ENCODE data around the gene GPHN.
"Not testable (repeated sequence)": the region's sequence is repeated elsewhere in the genome, so short reads cannot be mapped to it uniquely, and the experiment has no call there.

Gene GPHN

DNA sequence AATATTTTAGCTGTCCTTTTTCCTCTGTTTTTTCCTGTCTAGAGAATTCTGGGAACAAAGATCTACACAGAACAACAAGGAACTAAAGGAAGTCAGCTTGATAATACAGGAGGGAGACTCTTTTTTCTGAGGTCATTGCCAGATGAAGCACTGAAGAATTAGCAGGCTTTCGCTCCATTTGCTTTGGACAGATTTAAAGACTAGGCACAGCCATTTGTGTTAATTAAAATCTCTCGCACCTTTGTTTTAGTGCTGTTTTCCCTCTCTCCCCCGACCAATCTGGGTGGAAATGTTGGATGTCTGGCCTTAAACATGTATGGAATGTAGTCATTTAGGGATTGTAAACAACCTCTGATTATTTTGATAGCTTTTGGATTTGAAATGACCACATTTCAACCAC, 9.6 kb upstream of the GPHN start:
- Histone ChIP-seq H3K4me3 (ENCODE audit: low read depth in 1 of 2, low read length in 2 of 2) (no peak overlapping the region), H3K4me1 (ENCODE audit: control insufficient read depth in 1 of 2, insufficient read depth in 2 of 2, low read length in 2 of 2) (peaks cover 8 to 10% of the 10 kb centered on the region in 2 donors), H3K27me3 (ENCODE audit: control insufficient read depth in 1 of 2, insufficient read depth in 2 of 2, low read length in 2 of 2) (no peaks in the 10 kb centered on the region), H3K27ac (ENCODE audit: low read depth, low read length) (no peak overlapping the region), H3K9me3 (ENCODE audit: control insufficient read depth in 1 of 2, low read length in 2 of 2) (no peaks in the 10 kb centered on the region), H3K36me3 (ENCODE audit: control insufficient read depth in 1 of 2, insufficient read depth in 2 of 2, low read length in 2 of 2) (no peaks in the 10 kb centered on the region), H3K9ac (ENCODE audit: low read depth in 1 of 2, low read length in 2 of 2) (no peak overlapping the region)

DNA sequence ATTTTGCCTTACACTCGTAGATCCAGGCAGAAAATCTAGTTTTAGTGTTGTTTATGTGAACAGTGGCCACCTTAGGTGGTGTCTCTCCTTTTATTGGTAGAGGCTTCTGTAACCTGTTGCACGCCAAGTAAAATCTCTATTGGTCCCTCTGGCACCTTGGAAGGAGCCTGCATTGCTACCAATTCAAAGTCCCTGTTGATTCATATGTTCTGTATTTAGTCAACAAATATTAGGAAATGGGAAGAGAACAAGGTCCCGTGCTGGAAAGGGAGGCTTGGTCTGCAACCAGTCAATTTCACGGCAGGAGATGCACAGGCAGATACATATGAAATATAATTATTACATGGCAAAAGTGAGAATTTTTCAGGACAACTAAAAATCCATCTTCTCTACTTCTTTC, 6.4 kb upstream of the GPHN start:
- Histone ChIP-seq H3K9me3 (ENCODE audit: control insufficient read depth in 1 of 2, low read length in 2 of 2) (no peaks in the 10 kb centered on the region), H3K27ac (ENCODE audit: low read depth, low read length) (no peak overlapping the region), H3K27me3 (ENCODE audit: control insufficient read depth in 1 of 2, insufficient read depth in 2 of 2, low read length in 2 of 2) (no peaks in the 10 kb centered on the region), H3K4me3 (ENCODE audit: low read depth in 1 of 2, low read length in 2 of 2) (no peak overlapping the region), H3K4me1 (ENCODE audit: control insufficient read depth in 1 of 2, insufficient read depth in 2 of 2, low read length in 2 of 2) (peaks cover 0 to 10% of the 10 kb centered on the region in 2 donors), H3K36me3 (ENCODE audit: control insufficient read depth in 1 of 2, insufficient read depth in 2 of 2, low read length in 2 of 2) (no peaks in the 10 kb centered on the region), H3K9ac (ENCODE audit: low read depth in 1 of 2, low read length in 2 of 2) (no peak overlapping the region)

- H3K4me1 ChIP-seq (ENCODE audit: control insufficient read depth in 1 of 2, insufficient read depth in 2 of 2, low read length in 2 of 2): peaks cover 5 to 10% of the 10 kb centered on the region in 2 donors
- H3K27me3 ChIP-seq (ENCODE audit: control insufficient read depth in 1 of 2, insufficient read depth in 2 of 2, low read length in 2 of 2); H3K9ac ChIP-seq (ENCODE audit: low read depth in 1 of 2, low read length in 2 of 2); H3K36me3 ChIP-seq (ENCODE audit: control insufficient read depth in 1 of 2, insufficient read depth in 2 of 2, low read length in 2 of 2); H3K4me3 ChIP-seq (ENCODE audit: low read depth in 1 of 2, low read length in 2 of 2); H3K27ac ChIP-seq (ENCODE audit: low read depth, low read length); H3K9me3 ChIP-seq (ENCODE audit: control insufficient read depth in 1 of 2, low read length in 2 of 2): not testable (repeated sequence)
Measured at GRCh38 chr14:66502836-66503235, 5.1 kb upstream of the GPHN start.

GRCh38 chr14:66503532-66503931, 4.4 kb upstream of the GPHN start:
- H3K9ac ChIP-seq (ENCODE audit: low read depth in 1 of 2, low read length in 2 of 2): no peak overlapping the region
- H3K4me1 ChIP-seq (ENCODE audit: control insufficient read depth in 1 of 2, insufficient read depth in 2 of 2, low read length in 2 of 2): peaks cover 5 to 6% of the 10 kb centered on the region in 2 donors
- H3K27me3 ChIP-seq (ENCODE audit: control insufficient read depth in 1 of 2, insufficient read depth in 2 of 2, low read length in 2 of 2): no peaks in the 10 kb centered on the region
- H3K4me3 ChIP-seq (ENCODE audit: low read depth in 1 of 2, low read length in 2 of 2): no peak overlapping the region
- H3K36me3 ChIP-seq (ENCODE audit: control insufficient read depth in 1 of 2, insufficient read depth in 2 of 2, low read length in 2 of 2): no peaks in the 10 kb centered on the region
- no peaks in the 10 kb centered on the region for H3K9me3 ChIP-seq (ENCODE audit: control insufficient read depth in 1 of 2, low read length in 2 of 2)
- H3K27ac ChIP-seq (ENCODE audit: low read depth, low read length): no peak overlapping the region

DNA sequence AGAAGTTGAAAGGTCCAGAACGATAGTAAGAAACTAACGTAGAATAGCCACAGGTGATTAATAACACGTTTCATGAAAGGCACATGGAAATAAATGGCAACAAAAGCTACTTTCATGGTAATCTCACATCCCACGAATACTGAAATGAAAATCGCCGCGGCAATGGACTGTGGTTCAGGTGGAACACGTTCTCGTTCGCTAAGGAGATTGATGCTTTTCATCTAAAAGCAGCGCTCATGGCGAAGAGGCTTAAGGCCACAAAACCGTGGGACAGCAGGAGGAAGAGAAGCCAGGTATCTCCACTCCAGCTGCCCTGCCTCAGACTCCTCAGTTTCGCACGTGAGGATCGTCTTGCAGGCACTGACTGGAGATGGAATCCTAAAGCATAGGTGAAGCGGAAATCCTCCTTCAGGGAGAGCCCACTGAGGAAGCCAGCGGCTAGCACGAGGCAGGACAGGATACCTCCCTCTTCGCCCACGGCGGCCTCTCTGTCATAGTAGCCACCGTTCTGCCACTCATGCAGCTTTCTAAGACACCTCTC, 696 bp upstream of the GPHN start:
- H3K9ac ChIP-seq (ENCODE audit: low read depth in 1 of 2, low read length in 2 of 2): peak overlapping the region; percentile 80 to 96
- no peaks in the 10 kb centered on the region for H3K36me3 ChIP-seq (ENCODE audit: control insufficient read depth in 1 of 2, insufficient read depth in 2 of 2, low read length in 2 of 2)
- H3K4me3 ChIP-seq (ENCODE audit: low read depth in 1 of 2, low read length in 2 of 2): peak overlapping the region; percentile 86 to 99
- H3K4me1 ChIP-seq (ENCODE audit: control insufficient read depth in 1 of 2, insufficient read depth in 2 of 2, low read length in 2 of 2): peaks cover 11 to 16% of the 10 kb centered on the region in 2 donors
- no peaks in the 10 kb centered on the region for H3K27me3 ChIP-seq (ENCODE audit: control insufficient read depth in 1 of 2, insufficient read depth in 2 of 2, low read length in 2 of 2)
- peak overlapping the region; percentile 72 for H3K27ac ChIP-seq (ENCODE audit: low read depth, low read length)
- H3K9me3 ChIP-seq (ENCODE audit: control insufficient read depth in 1 of 2, low read length in 2 of 2): no peaks in the 10 kb centered on the region

- H3K27ac ChIP-seq (ENCODE audit: low read depth, low read length): peak overlapping the region; percentile 72
- H3K4me3 ChIP-seq (ENCODE audit: low read depth in 1 of 2, low read length in 2 of 2): peak overlapping the region; percentile 86 to 99
- H3K36me3 ChIP-seq (ENCODE audit: control insufficient read depth in 1 of 2, insufficient read depth in 2 of 2, low read length in 2 of 2): no peaks in the 10 kb centered on the region
- H3K4me1 ChIP-seq (ENCODE audit: control insufficient read depth in 1 of 2, insufficient read depth in 2 of 2, low read length in 2 of 2): peaks cover 11 to 16% of the 10 kb centered on the region in 2 donors
- no peaks in the 10 kb centered on the region for H3K27me3 ChIP-seq (ENCODE audit: control insufficient read depth in 1 of 2, insufficient read depth in 2 of 2, low read length in 2 of 2)
- no peaks in the 10 kb centered on the region for H3K9me3 ChIP-seq (ENCODE audit: control insufficient read depth in 1 of 2, low read length in 2 of 2)
- peak overlapping the region; percentile 80 to 96 for H3K9ac ChIP-seq (ENCODE audit: low read depth in 1 of 2, low read length in 2 of 2)
Measured at GRCh38 chr14:66508547-66508845, 549 bp downstream of the GPHN start.

- H3K9ac ChIP-seq (ENCODE audit: low read depth in 1 of 2, low read length in 2 of 2): peak overlapping the region; percentile 80 to 96
Measured at GRCh38 chr14:66508846-66509621, 1.1 kb downstream of the GPHN start.

DNA sequence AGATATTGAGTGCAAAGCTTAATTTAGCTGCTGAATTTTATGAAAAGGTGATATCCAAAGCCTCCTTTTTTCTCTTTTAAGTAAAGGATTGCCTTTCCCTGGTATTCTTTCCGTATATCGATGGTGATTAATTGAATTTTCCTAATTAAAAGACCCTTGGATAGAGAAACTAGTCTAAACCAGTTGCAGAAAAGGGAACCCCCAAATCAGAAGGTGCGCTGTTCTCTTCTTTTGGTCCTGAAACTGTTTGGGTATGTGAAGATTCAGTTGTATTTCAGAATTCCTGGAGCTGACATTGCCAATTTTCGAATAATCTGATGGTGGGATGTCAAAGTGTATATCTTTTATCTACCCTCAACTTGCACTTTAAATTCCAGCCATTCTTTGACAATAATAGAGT, 1.9 kb downstream of the GPHN start:
- Histone ChIP-seq H3K27me3 (ENCODE audit: control insufficient read depth in 1 of 2, insufficient read depth in 2 of 2, low read length in 2 of 2) (no peaks in the 10 kb centered on the region), H3K9ac (ENCODE audit: low read depth in 1 of 2, low read length in 2 of 2) (peak overlapping the region in 1 of 2 donors; percentile 80), H3K4me3 (ENCODE audit: low read depth in 1 of 2, low read length in 2 of 2) (peak overlapping the region; percentile 86 to 99), H3K36me3 (ENCODE audit: control insufficient read depth in 1 of 2, insufficient read depth in 2 of 2, low read length in 2 of 2) (no peaks in the 10 kb centered on the region), H3K4me1 (ENCODE audit: control insufficient read depth in 1 of 2, insufficient read depth in 2 of 2, low read length in 2 of 2) (peaks cover 11 to 16% of the 10 kb centered on the region in 2 donors), H3K27ac (ENCODE audit: low read depth, low read length) (no peak overlapping the region), H3K9me3 (ENCODE audit: control insufficient read depth in 1 of 2, low read length in 2 of 2) (no peaks in the 10 kb centered on the region)

More at GRCh38 chr14:66508846-66509621, 1.1 kb downstream of the GPHN start:
- H3K36me3 ChIP-seq (ENCODE audit: control insufficient read depth in 1 of 2, insufficient read depth in 2 of 2, low read length in 2 of 2): no peaks in the 10 kb centered on the region
- H3K4me3 ChIP-seq (ENCODE audit: low read depth in 1 of 2, low read length in 2 of 2): peak overlapping the region; percentile 86 to 99
- H3K4me1 ChIP-seq (ENCODE audit: control insufficient read depth in 1 of 2, insufficient read depth in 2 of 2, low read length in 2 of 2): peaks cover 11 to 16% of the 10 kb centered on the region in 2 donors
- no peaks in the 10 kb centered on the region for H3K9me3 ChIP-seq (ENCODE audit: control insufficient read depth in 1 of 2, low read length in 2 of 2)
- peak overlapping the region; percentile 72 for H3K27ac ChIP-seq (ENCODE audit: low read depth, low read length)
- H3K27me3 ChIP-seq (ENCODE audit: control insufficient read depth in 1 of 2, insufficient read depth in 2 of 2, low read length in 2 of 2): no peaks in the 10 kb centered on the region

GRCh38 chr14:66511849-66512248, 3.9 kb downstream of the GPHN start:
- no peak overlapping the region for H3K9ac ChIP-seq (ENCODE audit: low read depth in 1 of 2, low read length in 2 of 2)
- H3K9me3 ChIP-seq (ENCODE audit: control insufficient read depth in 1 of 2, low read length in 2 of 2): no peaks in the 10 kb centered on the region
- peaks cover 11 to 16% of the 10 kb centered on the region in 2 donors for H3K4me1 ChIP-seq (ENCODE audit: control insufficient read depth in 1 of 2, insufficient read depth in 2 of 2, low read length in 2 of 2)
- no peaks in the 10 kb centered on the region for H3K36me3 ChIP-seq (ENCODE audit: control insufficient read depth in 1 of 2, insufficient read depth in 2 of 2, low read length in 2 of 2)
- no peak overlapping the region for H3K27ac ChIP-seq (ENCODE audit: low read depth, low read length)
- no peak overlapping the region for H3K4me3 ChIP-seq (ENCODE audit: low read depth in 1 of 2, low read length in 2 of 2)
- no peaks in the 10 kb centered on the region for H3K27me3 ChIP-seq (ENCODE audit: control insufficient read depth in 1 of 2, insufficient read depth in 2 of 2, low read length in 2 of 2)

DNA sequence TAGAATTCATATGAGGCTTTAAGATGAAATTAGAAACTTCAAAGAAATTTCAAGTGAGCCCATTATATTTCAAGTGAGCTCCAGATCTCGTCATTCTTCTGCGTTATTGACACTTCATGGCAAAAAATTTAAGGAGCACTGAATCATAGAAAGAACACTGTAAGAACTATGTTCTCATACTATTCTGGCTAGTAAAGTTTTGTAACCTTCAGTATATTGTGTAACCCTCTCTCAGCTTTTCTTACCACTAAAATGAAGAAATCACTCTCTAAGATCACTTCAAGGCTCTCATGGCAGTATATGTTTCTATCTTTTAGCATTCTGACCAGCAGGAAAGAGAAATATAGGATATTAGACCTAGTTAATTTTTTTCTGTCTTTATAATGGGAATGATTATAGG, 6.3 kb downstream of the GPHN start:
- Histone ChIP-seq H3K36me3 (ENCODE audit: control insufficient read depth in 1 of 2, insufficient read depth in 2 of 2, low read length in 2 of 2) (no peaks in the 10 kb centered on the region), H3K9me3 (ENCODE audit: control insufficient read depth in 1 of 2, low read length in 2 of 2) (no peaks in the 10 kb centered on the region), H3K27me3 (ENCODE audit: control insufficient read depth in 1 of 2, insufficient read depth in 2 of 2, low read length in 2 of 2) (no peaks in the 10 kb centered on the region), H3K4me3 (ENCODE audit: low read depth in 1 of 2, low read length in 2 of 2) (no peak overlapping the region), H3K9ac (ENCODE audit: low read depth in 1 of 2, low read length in 2 of 2) (no peak overlapping the region), H3K4me1 (ENCODE audit: control insufficient read depth in 1 of 2, insufficient read depth in 2 of 2, low read length in 2 of 2) (peaks cover 9 to 11% of the 10 kb centered on the region in 2 donors), H3K27ac (ENCODE audit: low read depth, low read length) (no peak overlapping the region)

All from duodenal mucosa (tissue), 2 donors.